ENCODE results near the gene GM2A. TPM values are rescaled to one million over a fixed set of nuclear protein-coding genes. Genes with fewer than 3 reads are reported as not detected.

Gene GM2A
- total and polyA plus RNA-seq, 9 of the 15 experiments (the other 6 are each of a cell fraction or from before 2014, with no cell fraction given), result 5.8 to 36.0 (median 10.0) TPM

DNA sequence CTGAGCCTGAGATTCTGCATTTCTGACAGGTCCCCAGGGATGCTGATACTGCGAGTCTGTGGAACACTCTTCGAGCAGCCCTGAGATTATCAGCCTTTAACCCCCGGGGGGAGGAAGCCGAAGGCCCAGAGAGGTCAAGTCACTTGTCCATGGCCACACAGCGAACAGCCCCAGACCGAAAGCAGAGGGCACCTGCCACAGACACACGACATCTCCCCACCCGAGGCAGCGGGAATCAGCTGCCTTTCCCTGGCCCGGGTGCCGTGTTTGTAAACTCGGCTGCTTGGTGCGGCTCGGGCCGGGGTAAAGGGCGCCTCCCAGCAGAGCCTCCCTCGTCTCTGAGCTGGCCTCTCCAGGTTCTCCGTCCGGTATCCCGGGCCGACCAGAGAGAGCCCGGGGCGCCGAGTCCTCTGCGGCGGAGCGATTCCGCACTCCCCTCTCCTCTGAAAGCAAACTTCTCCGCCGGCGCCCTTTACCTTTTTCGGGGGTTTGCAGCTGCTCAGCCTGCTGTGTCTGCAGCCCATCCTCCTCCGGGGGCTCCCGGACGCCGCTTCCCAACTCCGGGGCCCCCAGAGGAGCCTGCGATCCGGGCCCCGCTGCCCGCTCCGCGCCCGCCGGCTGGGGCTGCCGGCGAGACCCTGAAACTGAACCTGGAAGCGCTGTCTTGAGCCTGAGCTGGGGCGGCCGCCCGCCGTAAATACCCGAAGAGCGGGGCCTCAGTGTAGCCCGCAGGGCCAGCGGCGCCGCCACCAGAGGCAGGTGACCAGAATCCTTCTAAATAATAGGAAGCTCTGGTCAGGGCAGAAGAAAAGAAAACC, 29.3 kb upstream of the GM2A start, which contains the start of gene CCDC69 (continued):
- TF ChIP-seq, protein P1, sequence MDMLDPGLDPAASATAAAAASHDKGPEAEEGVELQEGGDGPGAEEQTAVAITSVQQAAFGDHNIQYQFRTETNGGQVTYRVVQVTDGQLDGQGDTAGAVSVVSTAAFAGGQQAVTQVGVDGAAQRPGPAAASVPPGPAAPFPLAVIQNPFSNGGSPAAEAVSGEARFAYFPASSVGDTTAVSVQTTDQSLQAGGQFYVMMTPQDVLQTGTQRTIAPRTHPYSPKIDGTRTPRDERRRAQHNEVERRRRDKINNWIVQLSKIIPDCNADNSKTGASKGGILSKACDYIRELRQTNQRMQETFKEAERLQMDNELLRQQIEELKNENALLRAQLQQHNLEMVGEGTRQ (CRISPR knock-in tag; IDR thresholded peaks at IDR 0.05), result peak; percentile 23; the same call in 1 of the 2 replicates
- no peak for TF ChIP-seq PHB2 (IDR thresholded peaks at IDR 0.05; ENCODE audit: low read depth)
- TF ChIP-seq HNRNPH1 (optimal IDR thresholded peaks at IDR 0.05; ENCODE audit: low read depth, low read length), result no peak
- TF ChIP-seq PTBP1 (IDR thresholded peaks at IDR 0.05; ENCODE audit: low read depth, low read length), result peak; percentile 89
- TF ChIP-seq, protein P2, sequence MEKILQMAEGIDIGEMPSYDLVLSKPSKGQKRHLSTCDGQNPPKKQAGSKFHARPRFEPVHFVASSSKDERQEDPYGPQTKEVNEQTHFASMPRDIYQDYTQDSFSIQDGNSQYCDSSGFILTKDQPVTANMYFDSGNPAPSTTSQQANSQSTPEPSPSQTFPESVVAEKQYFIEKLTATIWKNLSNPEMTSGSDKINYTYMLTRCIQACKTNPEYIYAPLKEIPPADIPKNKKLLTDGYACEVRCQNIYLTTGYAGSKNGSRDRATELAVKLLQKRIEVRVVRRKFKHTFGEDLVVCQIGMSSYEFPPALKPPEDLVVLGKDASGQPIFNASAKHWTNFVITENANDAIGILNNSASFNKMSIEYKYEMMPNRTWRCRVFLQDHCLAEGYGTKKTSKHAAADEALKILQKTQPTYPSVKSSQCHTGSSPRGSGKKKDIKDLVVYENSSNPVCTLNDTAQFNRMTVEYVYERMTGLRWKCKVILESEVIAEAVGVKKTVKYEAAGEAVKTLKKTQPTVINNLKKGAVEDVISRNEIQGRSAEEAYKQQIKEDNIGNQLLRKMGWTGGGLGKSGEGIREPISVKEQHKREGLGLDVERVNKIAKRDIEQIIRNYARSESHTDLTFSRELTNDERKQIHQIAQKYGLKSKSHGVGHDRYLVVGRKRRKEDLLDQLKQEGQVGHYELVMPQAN (IDR thresholded peaks at IDR 0.05; ENCODE audit: borderline replicate concordance), result no peak
- no peak for TF ChIP-seq HDAC6 (IDR thresholded peaks at IDR 0.05; ENCODE audit: low read depth, low read length)
- TF ChIP-seq ZNF224 (CRISPR knock-in tag; IDR thresholded peaks at IDR 0.05), result no peak
- no peak; the same call in 1 of the 2 replicates for TF ChIP-seq ZNF121 (CRISPR knock-in tag; conservative IDR thresholded peaks at IDR 0.05)
- no peak for TF ChIP-seq KLF1 (tag; IDR thresholded peaks at IDR 0.05)
- TF ChIP-seq KLF6 (CRISPR knock-in tag; IDR thresholded peaks at IDR 0.05; ENCODE audit: borderline replicate concordance), result no peak
- TF ChIP-seq, protein P3, sequence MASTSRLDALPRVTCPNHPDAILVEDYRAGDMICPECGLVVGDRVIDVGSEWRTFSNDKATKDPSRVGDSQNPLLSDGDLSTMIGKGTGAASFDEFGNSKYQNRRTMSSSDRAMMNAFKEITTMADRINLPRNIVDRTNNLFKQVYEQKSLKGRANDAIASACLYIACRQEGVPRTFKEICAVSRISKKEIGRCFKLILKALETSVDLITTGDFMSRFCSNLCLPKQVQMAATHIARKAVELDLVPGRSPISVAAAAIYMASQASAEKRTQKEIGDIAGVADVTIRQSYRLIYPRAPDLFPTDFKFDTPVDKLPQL (IDR thresholded peaks at IDR 0.05; ENCODE audit: extremely low read depth, insufficient read length), result no peak
- no peak for TF ChIP-seq ZNF699 (CRISPR knock-in tag; IDR thresholded peaks at IDR 0.05; ENCODE audit: insufficient replicate concordance)
- no peak for TF ChIP-seq NRF1 (conservative IDR thresholded peaks at IDR 0.05 in 1 of 2, IDR thresholded peaks at IDR 0.05 in 1 of 2)
- TF ChIP-seq ZNF830 (CRISPR knock-in tag; IDR thresholded peaks at IDR 0.05), result no peak
- no peak for TF ChIP-seq TEAD1 (CRISPR knock-in tag; IDR thresholded peaks at IDR 0.05)
- no peak for TF ChIP-seq TRIM28 (IDR thresholded peaks at IDR 0.05)
- peak; percentile 49; the same call in 1 of the 2 replicates for TF ChIP-seq ZBTB7A (IDR thresholded peaks at IDR 0.05; ENCODE audit: borderline replicate concordance, control insufficient read depth, low read depth, low read length)
- TF ChIP-seq, protein P4, sequence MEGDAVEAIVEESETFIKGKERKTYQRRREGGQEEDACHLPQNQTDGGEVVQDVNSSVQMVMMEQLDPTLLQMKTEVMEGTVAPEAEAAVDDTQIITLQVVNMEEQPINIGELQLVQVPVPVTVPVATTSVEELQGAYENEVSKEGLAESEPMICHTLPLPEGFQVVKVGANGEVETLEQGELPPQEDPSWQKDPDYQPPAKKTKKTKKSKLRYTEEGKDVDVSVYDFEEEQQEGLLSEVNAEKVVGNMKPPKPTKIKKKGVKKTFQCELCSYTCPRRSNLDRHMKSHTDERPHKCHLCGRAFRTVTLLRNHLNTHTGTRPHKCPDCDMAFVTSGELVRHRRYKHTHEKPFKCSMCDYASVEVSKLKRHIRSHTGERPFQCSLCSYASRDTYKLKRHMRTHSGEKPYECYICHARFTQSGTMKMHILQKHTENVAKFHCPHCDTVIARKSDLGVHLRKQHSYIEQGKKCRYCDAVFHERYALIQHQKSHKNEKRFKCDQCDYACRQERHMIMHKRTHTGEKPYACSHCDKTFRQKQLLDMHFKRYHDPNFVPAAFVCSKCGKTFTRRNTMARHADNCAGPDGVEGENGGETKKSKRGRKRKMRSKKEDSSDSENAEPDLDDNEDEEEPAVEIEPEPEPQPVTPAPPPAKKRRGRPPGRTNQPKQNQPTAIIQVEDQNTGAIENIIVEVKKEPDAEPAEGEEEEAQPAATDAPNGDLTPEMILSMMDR (IDR thresholded peaks at IDR 0.05 in 2 of 3, conservative IDR thresholded peaks at IDR 0.05 in 1 of 3; ENCODE audit: insufficient read depth in 2 of 3, low read depth in 1 of 3, low read length in 3 of 3), result peak in 2 of 3 experiments; percentile 12 to 34; a peak in 2 of 6 replicates
- TF ChIP-seq, protein P5, sequence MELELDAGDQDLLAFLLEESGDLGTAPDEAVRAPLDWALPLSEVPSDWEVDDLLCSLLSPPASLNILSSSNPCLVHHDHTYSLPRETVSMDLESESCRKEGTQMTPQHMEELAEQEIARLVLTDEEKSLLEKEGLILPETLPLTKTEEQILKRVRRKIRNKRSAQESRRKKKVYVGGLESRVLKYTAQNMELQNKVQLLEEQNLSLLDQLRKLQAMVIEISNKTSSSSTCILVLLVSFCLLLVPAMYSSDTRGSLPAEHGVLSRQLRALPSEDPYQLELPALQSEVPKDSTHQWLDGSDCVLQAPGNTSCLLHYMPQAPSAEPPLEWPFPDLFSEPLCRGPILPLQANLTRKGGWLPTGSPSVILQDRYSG (tag; conservative IDR thresholded peaks at IDR 0.05; ENCODE audit: low read depth), result no peak
